NCI-H345 treated with DMSO at 0.1 percent for 48 hours (cell line): ENCODE data around the gene CFAP410.
A peak's percentile ranks its signal among the peaks of the same experiment; 100 is the strongest.
"Not testable (repeated sequence)": the region's sequence is repeated elsewhere in the genome, so short reads cannot be mapped to it uniquely, and the experiment has no call there.

Experiments
- DNase-seq: peaks from one replicate; lab custom pipeline; 2025; ENCODE audit not compliant: unreplicated experiment; lab: John Stamatoyannopoulos, UW

The CFAP410 gene

GRCh38 chr21:44318489-44319285 is 20.5 kb downstream of the CFAP410 start:
- DNase-seq, result no peak

- DNase-seq, result no peak
Measured at GRCh38 chr21:44317871-44318270, 21.3 kb downstream of the CFAP410 start.

GRCh38 chr21:44317241-44317782 is 21.9 kb downstream of the CFAP410 start:
- DNase-seq, result no peak

GRCh38 chr21:44316277-44316900 is 22.8 kb downstream of the CFAP410 start:
- no peak for DNase-seq

GRCh38 chr21:44315691-44316203 is 23.4 kb downstream of the CFAP410 start:
- DNase-seq, result no peak

GRCh38 chr21:44314561-44314960 is 24.6 kb downstream of the CFAP410 start:
- DNase-seq, result no peak

GRCh38 chr21:44314128-44314527 is 25.1 kb downstream of the CFAP410 start:
- no peak for DNase-seq

GRCh38 chr21:44313451-44313850 is 25.7 kb downstream of the CFAP410 start:
- no peak for DNase-seq

GRCh38 chr21:44312716-44313115 is 26.5 kb downstream of the CFAP410 start:
- DNase-seq, result no peak

GRCh38 chr21:44312089-44312488 is 27.1 kb downstream of the CFAP410 start:
- no peak for DNase-seq

- DNase-seq, result no peak
Measured at GRCh38 chr21:44310628-44311507, 28.3 kb downstream of the CFAP410 start.

GRCh38 chr21:44306936-44307704 is 32.1 kb downstream of the CFAP410 start:
- no peak for DNase-seq

- DNase-seq, result no peak
Measured at GRCh38 chr21:44305691-44306090, 33.5 kb downstream of the CFAP410 start.

GRCh38 chr21:44304877-44305293 is 34.3 kb downstream of the CFAP410 start:
- peak; percentile 8 for DNase-seq

GRCh38 chr21:44304011-44304616 is 35.1 kb downstream of the CFAP410 start:
- no peak for DNase-seq

GRCh38 chr21:44303490-44303981 is 35.7 kb downstream of the CFAP410 start:
- no peak for DNase-seq

- DNase-seq, result not testable (repeated sequence)
Measured at GRCh38 chr21:44302573-44303401, 36.4 kb downstream of the CFAP410 start.

- DNase-seq, result no peak
Measured at GRCh38 chr21:44301961-44302406, 37.2 kb downstream of the CFAP410 start.

GRCh38 chr21:44301141-44301540 is 38.0 kb downstream of the CFAP410 start:
- DNase-seq, result no peak
